HG02943 (cell line): ENCODE results near the gene CACNA1B.
"Not testable (repeated sequence)": the region's sequence is repeated elsewhere in the genome, so short reads cannot be mapped to it uniquely, and the experiment has no call there.

ENCODE experiments used
- ATAC-seq: cut with Tn5 transposase; IDR thresholded peaks from one replicate; pipeline ENCODE4 v1.9.1; 2021; ENCODE audit warnings: mild to moderate bottlenecking, low read depth, moderate library complexity; ENCODE audit not compliant: unreplicated experiment

CACNA1B gene

GRCh38 chr9:137865581-137866145 lies 11.9 kb upstream of the CACNA1B start:
- ATAC-seq, result no peak

GRCh38 chr9:137866226-137867141 lies 11.1 kb upstream of the CACNA1B start:
- ATAC-seq, result no peak

- ATAC-seq, result no peak
These were observed 7.2 kb upstream of the CACNA1B start for GRCh38 chr9:137870432-137870831.

GRCh38 chr9:137872296-137872695 lies 5.3 kb upstream of the CACNA1B start:
- no peak for ATAC-seq

- ATAC-seq, result no peak
These were observed 4.2 kb upstream of the CACNA1B start for GRCh38 chr9:137873408-137873807.

GRCh38 chr9:137873858-137874362 lies 3.7 kb upstream of the CACNA1B start:
- ATAC-seq, result no peak

- ATAC-seq, result no peak
These were observed 2.2 kb upstream of the CACNA1B start for GRCh38 chr9:137875354-137875753.

GRCh38 chr9:137875846-137876245 lies 1.7 kb upstream of the CACNA1B start:
- no peak for ATAC-seq

- no peak for ATAC-seq
These were observed 1.3 kb upstream of the CACNA1B start for GRCh38 chr9:137876269-137876668.

- ATAC-seq, result no peak
These were observed 698 bp upstream of the CACNA1B start for GRCh38 chr9:137876781-137877386.

GRCh38 chr9:137878146-137878941 lies 762 bp downstream of the CACNA1B start:
- no peak for ATAC-seq

GRCh38 chr9:137879052-137879451 lies 1.5 kb downstream of the CACNA1B start:
- no peak for ATAC-seq

- ATAC-seq, result no peak
These were observed 2.1 kb downstream of the CACNA1B start for GRCh38 chr9:137879566-137880150.

- ATAC-seq, result no peak
These were observed 2.8 kb downstream of the CACNA1B start for GRCh38 chr9:137880160-137880975.

GRCh38 chr9:137880976-137881530 lies 3.5 kb downstream of the CACNA1B start:
- ATAC-seq, result no peak

- ATAC-seq, result no peak
These were observed 4.3 kb downstream of the CACNA1B start for GRCh38 chr9:137881591-137882505.

GRCh38 chr9:137882506-137882821 lies 4.9 kb downstream of the CACNA1B start:
- no peak for ATAC-seq

GRCh38 chr9:137883977-137884376 lies 6.4 kb downstream of the CACNA1B start:
- ATAC-seq, result not testable (repeated sequence)
